NCI-H1417 treated with DMSO at 0.1 percent for 48 hours (cell line): ENCODE measurements around the gene HNF1B.

ENCODE experiments used
- DNase-seq: peaks from one replicate; lab custom pipeline; 2025; lab: John Stamatoyannopoulos, UW

Gene HNF1B

GRCh38 chr17:37735165-37735564 is 9.7 kb downstream of the HNF1B start:
- DNase-seq, result no peak

DNA sequence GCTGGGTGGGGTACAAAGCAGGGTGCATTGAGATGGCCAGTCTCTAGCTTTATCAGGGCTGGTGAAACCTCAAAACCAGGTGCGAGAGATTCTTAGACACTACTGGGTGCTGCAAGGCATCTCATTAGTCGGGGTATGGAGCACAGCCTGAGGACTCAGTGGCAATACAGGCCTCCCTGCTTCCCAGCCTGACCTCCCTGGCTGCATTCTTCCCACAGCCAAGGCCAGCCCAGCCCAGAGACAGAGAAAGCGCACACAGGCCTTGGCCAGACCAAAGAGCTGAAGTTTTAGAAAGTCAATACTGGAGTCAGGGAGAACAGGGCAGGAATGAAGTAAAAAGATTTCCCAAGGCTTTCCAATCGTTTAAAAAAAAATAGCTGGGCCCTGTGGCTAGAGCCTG is 12.5 kb downstream of the HNF1B start:
- no peak for DNase-seq

- no peak for DNase-seq
Measured at GRCh38 chr17:37731056-37731455, 13.8 kb downstream of the HNF1B start.

GRCh38 chr17:37729905-37730304 is 15.0 kb downstream of the HNF1B start:
- DNase-seq, result no peak

DNA sequence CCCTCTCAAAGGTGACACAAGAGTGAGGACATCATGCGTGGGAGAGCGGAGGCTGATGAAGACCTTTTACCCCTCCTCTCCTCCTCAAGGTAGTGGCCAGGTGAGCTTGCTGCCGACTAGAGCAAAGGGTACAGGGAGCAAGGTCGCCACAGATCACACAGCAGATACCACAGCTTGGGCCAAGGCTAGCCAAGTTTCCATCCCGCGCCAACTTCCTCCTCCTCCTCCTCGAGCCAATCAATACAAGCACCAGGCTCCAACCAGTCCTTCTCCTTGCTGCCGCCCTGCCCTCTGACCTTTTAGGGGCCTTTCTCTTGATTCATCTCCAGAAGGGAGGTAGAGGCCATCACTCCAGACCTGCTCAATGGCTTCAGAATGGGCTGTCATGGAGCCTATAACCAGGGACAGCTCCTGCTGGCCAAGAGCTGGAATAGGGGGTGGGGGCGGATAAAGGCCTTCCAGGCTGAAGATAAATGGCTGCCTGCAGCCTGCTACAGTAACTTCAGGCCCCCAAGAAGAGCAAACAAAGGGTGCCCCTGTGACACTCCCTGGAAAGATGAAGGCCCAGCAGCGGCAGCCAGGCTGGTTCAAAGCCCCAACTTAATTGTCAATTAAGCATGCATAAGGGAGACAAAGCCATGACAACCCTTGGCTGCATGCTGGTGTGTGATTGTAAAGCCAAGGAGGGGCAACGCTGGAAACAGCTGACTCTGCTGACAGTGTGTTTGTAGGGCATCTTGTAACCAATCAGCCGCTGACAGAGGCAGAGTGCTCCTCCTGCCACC is 17.8 kb downstream of the HNF1B start:
- DNase-seq, result no peak

GRCh38 chr17:37726248-37726647 is 18.6 kb downstream of the HNF1B start:
- DNase-seq, result no peak

- DNase-seq, result no peak
Measured at GRCh38 chr17:37725601-37726146, 19.2 kb downstream of the HNF1B start.

DNA sequence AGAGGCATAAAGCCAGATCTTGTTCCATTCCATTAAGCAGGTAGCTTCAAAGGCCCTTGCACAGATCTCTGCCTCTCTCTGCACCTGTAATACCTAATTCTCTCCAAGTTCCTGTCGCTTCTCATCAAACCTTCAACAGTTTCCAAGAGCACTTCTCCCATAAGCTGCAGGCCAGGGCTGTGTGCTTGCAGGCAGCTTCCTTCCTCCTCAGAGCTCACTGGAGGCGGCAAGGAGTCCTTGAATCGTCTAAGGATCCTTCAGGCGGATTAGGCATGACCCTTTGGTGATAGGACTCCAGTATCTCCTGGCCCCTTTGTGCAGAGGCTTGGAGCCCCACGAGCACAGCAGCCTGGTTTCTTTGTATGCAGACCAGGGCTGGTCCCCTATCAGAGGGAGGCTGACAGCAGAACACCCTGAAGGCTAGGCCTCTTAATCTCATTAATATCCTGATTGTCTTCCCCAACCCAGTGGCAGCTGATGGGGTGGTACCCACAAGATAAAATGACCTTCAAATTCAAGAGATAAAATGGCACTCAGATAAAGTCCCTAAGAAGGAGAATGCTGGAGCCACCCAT is 19.8 kb downstream of the HNF1B start:
- no peak for DNase-seq

DNA sequence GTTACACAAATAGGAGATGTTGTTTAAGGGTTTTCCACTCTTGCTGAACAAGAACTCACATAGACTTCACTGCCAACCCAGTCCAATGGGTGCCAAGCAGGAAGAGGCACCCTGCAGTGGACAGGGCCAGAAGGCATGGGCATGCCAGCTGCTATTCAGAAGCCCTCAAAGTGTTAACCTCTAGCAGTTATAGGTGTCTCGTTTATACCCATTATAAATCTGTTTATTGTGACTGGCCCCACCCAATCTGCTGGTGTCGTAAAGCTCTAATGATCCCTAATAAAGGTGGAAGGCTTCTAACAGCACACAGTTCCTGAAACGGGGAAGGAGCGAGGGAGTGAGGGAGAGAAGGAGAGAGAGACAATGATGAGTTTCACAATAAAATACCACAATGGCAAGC is 23.9 kb downstream of the HNF1B start:
- DNase-seq, result no peak

GRCh38 chr17:37719866-37720265 is 25.0 kb downstream of the HNF1B start:
- DNase-seq, result no peak

GRCh38 chr17:37718324-37719048 is 26.4 kb downstream of the HNF1B start:
- no peak for DNase-seq

- DNase-seq, result no peak
Measured at GRCh38 chr17:37717627-37718323, 27.1 kb downstream of the HNF1B start.

- DNase-seq, result no peak
Measured at GRCh38 chr17:37714897-37715296, 30.0 kb downstream of the HNF1B start.

- no peak for DNase-seq
Measured at GRCh38 chr17:37713624-37714023, 31.2 kb downstream of the HNF1B start.

GRCh38 chr17:37713028-37713431 is 31.8 kb downstream of the HNF1B start:
- no peak for DNase-seq

DNA sequence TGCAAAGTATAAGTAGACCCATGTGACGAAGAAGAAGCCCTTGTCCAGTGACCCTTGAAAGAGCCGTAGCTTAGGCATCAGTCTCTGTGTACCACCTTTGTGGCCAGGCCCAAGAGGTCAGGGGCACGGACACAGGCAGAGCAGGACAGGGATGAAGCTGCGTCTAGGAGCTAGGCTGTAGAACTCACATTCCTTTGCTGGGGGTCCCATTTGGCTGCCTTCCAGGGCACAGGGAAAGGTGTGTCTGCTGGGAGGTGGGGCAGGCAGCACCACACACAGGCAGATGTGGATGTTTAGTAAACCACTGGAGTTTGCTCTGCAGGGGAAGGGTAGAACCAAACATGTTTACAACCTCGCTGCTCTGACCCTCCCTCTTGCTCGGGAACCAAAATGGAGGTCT is 33.7 kb downstream of the HNF1B start:
- DNase-seq, result no peak

- peak; percentile 24 for DNase-seq
Measured at GRCh38 chr17:37710344-37710886, 34.4 kb downstream of the HNF1B start.

DNA sequence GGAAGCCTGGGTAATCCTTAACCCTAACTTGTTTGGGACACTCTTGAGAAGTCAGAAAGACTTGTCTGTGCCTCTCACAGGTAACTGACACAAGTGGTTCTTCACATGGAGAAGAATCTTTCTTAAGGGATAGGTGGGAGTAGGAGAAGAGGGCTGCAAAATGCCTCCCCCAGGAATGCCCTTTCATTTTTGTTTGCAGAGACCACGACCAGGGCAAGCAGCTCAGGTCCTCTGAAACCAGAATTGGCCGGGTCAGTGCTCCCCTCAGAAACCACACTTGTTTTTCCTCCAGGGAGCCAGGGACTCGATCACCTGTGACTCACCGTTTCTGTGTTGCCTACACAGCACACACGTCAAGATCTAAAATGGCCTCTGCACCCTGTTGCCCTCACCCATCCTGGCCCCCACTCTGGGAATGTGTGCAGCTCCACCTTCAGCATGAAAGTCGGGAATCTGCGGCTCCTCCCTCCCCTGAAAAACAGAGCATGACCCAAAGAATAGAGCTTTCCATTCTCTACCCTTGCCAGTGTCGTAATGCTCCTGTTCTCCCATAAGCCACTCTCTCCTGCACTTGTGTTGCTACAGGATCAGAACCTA is 36.1 kb downstream of the HNF1B start:
- DNase-seq, result no peak

DNA sequence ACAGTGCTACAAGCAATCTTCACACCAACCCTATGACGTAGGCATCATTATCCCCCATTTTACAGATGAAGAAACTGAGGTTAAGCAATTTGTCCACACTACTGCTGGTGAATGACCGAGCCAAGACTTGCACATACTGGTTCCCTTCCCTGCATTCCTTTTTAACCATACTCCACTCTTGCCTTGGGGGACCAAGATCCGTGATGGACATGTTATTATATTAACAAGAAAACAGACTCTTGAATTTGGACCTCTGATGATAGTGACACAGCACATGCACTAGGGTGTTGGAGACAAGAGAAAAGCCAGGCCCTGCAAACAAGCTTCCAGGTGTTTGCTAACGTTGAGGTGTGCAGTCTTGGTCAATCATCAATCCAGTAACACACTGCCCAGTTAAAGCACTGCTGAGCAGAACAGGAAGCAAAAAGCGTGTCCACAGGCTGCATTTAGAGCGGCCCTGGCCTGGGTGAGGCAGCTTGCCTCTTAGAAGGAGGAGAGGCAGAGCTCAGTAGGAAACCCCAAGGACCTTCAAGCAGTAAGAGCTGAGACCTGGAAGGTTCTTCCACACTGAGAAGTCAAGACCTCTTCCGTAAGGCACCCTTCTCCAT is 36.7 kb downstream of the HNF1B start:
- no peak for DNase-seq

- no peak for DNase-seq
Measured at GRCh38 chr17:37706446-37706845, 38.4 kb downstream of the HNF1B start.

DNA sequence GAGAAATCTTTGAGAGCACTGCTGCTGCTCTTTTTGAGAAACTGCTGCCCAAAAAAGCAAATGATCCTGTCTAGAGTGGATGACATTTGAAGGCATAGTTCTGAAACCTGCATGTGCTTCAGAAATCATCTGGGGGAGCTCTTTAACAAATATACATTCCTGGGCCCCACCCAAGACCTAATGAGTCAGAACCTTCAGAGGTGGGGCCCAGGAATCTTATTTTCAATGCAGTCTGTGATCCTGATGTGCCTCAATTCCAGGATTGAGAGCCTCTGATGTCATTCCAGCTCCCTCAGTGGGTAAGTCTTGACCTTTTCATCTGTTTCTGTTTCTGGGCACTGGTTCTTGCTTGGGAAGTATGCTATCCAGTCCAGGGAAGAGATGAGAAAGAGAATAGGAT is 42.3 kb downstream of the HNF1B start:
- no peak for DNase-seq
